ENCODE data around the gene TPPP2. TPM values are rescaled to one million over a fixed set of nuclear protein-coding genes. Genes with fewer than 3 reads are reported as not detected.

Gene TPPP2
- total and polyA plus RNA-seq, 8 donors = 0.20 to 0.50 (median 0.22) TPM; not detected in 3

GRCh38 chr14:21024585-21025370, 5.2 kb upstream of the TPPP2 start, which contains the start of gene NDRG2:
NDRG2 (minus strand) TSS chr14:21025061; CDS start chr14:21023315, 1,746 bp downstream.
- no peak for TF ChIP-seq CTCF (IDR thresholded peaks at IDR 0.05)
- intact Hi-C loops (cut with DNase I) = no loop called here
- Histone ChIP-seq H3K27ac (peak within 1 kb of the TSS; percentile 21 to 67), H3K4me1 (peaks cover 7 to 19% of the 10 kb centered on the region in 2 donors), H3K36me3 (peaks cover 0 to 6% of the 10 kb centered on the region in 2 donors), H3K27me3 (peaks cover 0 to 35% of the 10 kb centered on the region in 2 donors), H3K9me3 (no peaks in the 10 kb centered on the region), H3K4me3 (peak within 1 kb of the TSS; percentile 46 to 71)
- DNase-seq (peak; percentile 69 to 91 (median 84)), ATAC-seq (peak; percentile 95)

- intact Hi-C loops (cut with DNase I) = no loop called here
- peaks cover 7 to 19% of the 10 kb centered on the region in 2 donors for H3K4me1 ChIP-seq
- ATAC-seq (peak; percentile 52), DNase-seq (peak in 2 of 4 donors; percentile 63 to 66)
- H3K36me3 ChIP-seq = peaks cover 0 to 6% of the 10 kb centered on the region in 2 donors
- no peak for TF ChIP-seq CTCF (IDR thresholded peaks at IDR 0.05)
- H3K27ac ChIP-seq = peak overlapping the region; percentile 21 to 67
- H3K27me3 ChIP-seq = peaks cover 0 to 35% of the 10 kb centered on the region in 2 donors
- no peaks in the 10 kb centered on the region for H3K9me3 ChIP-seq
- peak overlapping the region; percentile 46 to 71 for H3K4me3 ChIP-seq
Observed at GRCh38 chr14:21025371-21026273, 4.4 kb upstream of the TPPP2 start.

- H3K9me3 ChIP-seq = no peaks in the 10 kb centered on the region
- H3K27ac ChIP-seq = peak overlapping the region in 1 of 2 donors; percentile 30
- H3K36me3 ChIP-seq = peaks cover 0 to 1% of the 10 kb centered on the region in 2 donors
- intact Hi-C loops (cut with DNase I) = no loop called here
- ATAC-seq (no peak), DNase-seq (no peak)
- H3K27me3 ChIP-seq = peaks cover 0 to 35% of the 10 kb centered on the region in 2 donors
- no peak overlapping the region for H3K4me3 ChIP-seq
- peaks cover 7 to 19% of the 10 kb centered on the region in 2 donors for H3K4me1 ChIP-seq
- no peak for TF ChIP-seq CTCF (IDR thresholded peaks at IDR 0.05)
Observed at GRCh38 chr14:21026274-21026987, 3.6 kb upstream of the TPPP2 start.

- H3K27ac ChIP-seq = peak overlapping the region in 1 of 2 donors; percentile 30
- DNase-seq = no peak
- H3K9me3 ChIP-seq = no peaks in the 10 kb centered on the region
- H3K4me3 ChIP-seq = no peak overlapping the region
- H3K4me1 ChIP-seq = peaks cover 7 to 19% of the 10 kb centered on the region in 2 donors
- peaks cover 0 to 35% of the 10 kb centered on the region in 2 donors for H3K27me3 ChIP-seq
- intact Hi-C loops (cut with DNase I) = no loop called here
- ATAC-seq = no peak
- no peaks in the 10 kb centered on the region for H3K36me3 ChIP-seq
- TF ChIP-seq CTCF (IDR thresholded peaks at IDR 0.05) = no peak
Observed at GRCh38 chr14:21026988-21027315, 3.1 kb upstream of the TPPP2 start.
